HEK293 (cell line): ENCODE results near the gene LGALS3BP.

Experiments
- CTCF ChIA-PET: fragments of 350-600 bp; formaldehyde crosslinking; extraction: SDS; loops from one replicate; lab custom pipeline; 2021; ENCODE audit warnings: antibody characterized with exemption; lab: Yijun Ruan, JAX
- POLR2A ChIA-PET: fragments of 300-600 bp; formaldehyde crosslinking; extraction: SDS; loops from one replicate; lab custom pipeline; 2020; ENCODE audit warnings: antibody characterized with exemption, inconsistent platforms; lab: Yijun Ruan, JAX
- H3K27ac ChIP-seq: fragments of 200-500 bp; sonication (Bioruptor generic); 2 replicates; pipeline ENCODE4 v1.5.1; 2014; ENCODE audit warnings: low read depth, low read length, control low read depth, inconsistent platforms; ENCODE audit errors: extremely low read depth
- H3K36me3 ChIP-seq, 2 experiments: fragments of 200-500 bp in 1 of 2; sonication (Bioruptor generic) in 1 of 2; 1 replicate in 1 of 2; 2 replicates in 1 of 2; pipeline ENCODE4 v1.5.1; 2014 to 2017; ENCODE audit warnings: inconsistent platforms in 2 of 2, low read length in 2 of 2; ENCODE audit not compliant: control insufficient read depth in 2 of 2, insufficient read depth in 1 of 2
- H3K4me1 ChIP-seq: fragments of 200-500 bp; sonication (Bioruptor generic); 2 replicates; pipeline ENCODE4 v1.5.1; 2014; ENCODE audit warnings: mild to moderate bottlenecking, low read length, inconsistent platforms; ENCODE audit not compliant: control insufficient read depth, insufficient read depth
- H3K4me3 ChIP-seq: 2 replicates; pipeline ENCODE4 v1.5.1; 2011; ENCODE audit warnings: low read depth, mild to moderate bottlenecking, control low read depth, low read length, moderate library complexity
- H3K9me3 ChIP-seq: fragments of 200-500 bp; sonication (Bioruptor generic); 2 replicates; pipeline ENCODE4 v1.5.1; 2014; ENCODE audit warnings: low read depth, low read length, inconsistent platforms; ENCODE audit not compliant: control insufficient read depth, insufficient read depth
- GLI2 ChIP-seq: fragments of 450-650 bp; formaldehyde crosslinking; IDR thresholded peaks from 2 replicates; pipeline ENCODE4; 2017; ENCODE audit warnings: missing biosample characterization, missing genetic modification characterization, low read depth, borderline replicate concordance
- GLIS1 ChIP-seq: fragments of 450-650 bp; formaldehyde crosslinking; IDR thresholded peaks from 2 replicates; pipeline ENCODE4 v1.5.1; 2016; ENCODE audit warnings: missing biosample characterization, missing genetic modification characterization
- GLIS2 ChIP-seq: fragments of 450-650 bp; formaldehyde crosslinking; IDR thresholded peaks from 2 replicates; pipeline ENCODE4 v1.5.1; 2016; ENCODE audit warnings: missing biosample characterization, missing genetic modification characterization
- TCF7L2 ChIP-seq: IDR thresholded peaks from 2 replicates; pipeline ENCODE4 v1.6.1; 2011; ENCODE audit warnings: low read depth, mild to moderate bottlenecking, inconsistent platforms, low read length, moderate library complexity, borderline replicate concordance
- ZBTB20 ChIP-seq: fragments of 450-650 bp; formaldehyde crosslinking; IDR thresholded peaks from 2 replicates; pipeline ENCODE4 v1.5.1; 2016; ENCODE audit warnings: missing biosample characterization, missing genetic modification characterization
- ZEB2 ChIP-seq: fragments of 450-650 bp; formaldehyde crosslinking; IDR thresholded peaks from 2 replicates; pipeline ENCODE4 v1.5.1; 2016; ENCODE audit warnings: missing biosample characterization, missing genetic modification characterization
- ZFHX2 ChIP-seq: fragments of 450-650 bp; formaldehyde crosslinking; conservative IDR thresholded peaks from 2 replicates; pipeline ENCODE4 v1.5.1; 2016; ENCODE audit warnings: missing biosample characterization, missing genetic modification characterization
- ZNF155 ChIP-seq: fragments of 450-650 bp; formaldehyde crosslinking; IDR thresholded peaks from 2 replicates; pipeline ENCODE4 v1.5.1; 2016; ENCODE audit warnings: missing biosample characterization, missing genetic modification characterization
- ZNF37A ChIP-seq: fragments of 450-650 bp; IDR thresholded peaks from 2 replicates; pipeline ENCODE4 v1.5.1; 2018; ENCODE audit warnings: missing biosample characterization, missing genetic modification characterization
- ZNF423 ChIP-seq: fragments of 450-650 bp; formaldehyde crosslinking; IDR thresholded peaks from 2 replicates; pipeline ENCODE4 v1.5.1; 2016; ENCODE audit warnings: missing biosample characterization, missing genetic modification characterization
- ZNF76 ChIP-seq: fragments of 450-650 bp; formaldehyde crosslinking; IDR thresholded peaks from 2 replicates; pipeline ENCODE4; 2016; ENCODE audit warnings: low read depth, missing biosample characterization, missing genetic modification characterization, borderline replicate concordance
- ZNF792 ChIP-seq: fragments of 450-650 bp; formaldehyde crosslinking; IDR thresholded peaks from 2 replicates; pipeline ENCODE4 v1.5.1; 2016; ENCODE audit warnings: missing biosample characterization, missing genetic modification characterization
- TF ChIP-seq, protein P1 (sequence below): fragments of 450-650 bp; formaldehyde crosslinking; IDR thresholded peaks from 2 replicates; pipeline ENCODE4 v1.5.1; 2016; ENCODE audit warnings: missing biosample characterization, missing genetic modification characterization
- TF ChIP-seq, protein P2 (sequence below): fragments of 450-650 bp; formaldehyde crosslinking; IDR thresholded peaks from 2 replicates; pipeline ENCODE4 v1.5.1; 2016; ENCODE audit warnings: missing biosample characterization, missing genetic modification characterization
- TF ChIP-seq, protein P3 (sequence below): fragments of 450-650 bp; formaldehyde crosslinking; IDR thresholded peaks from 2 replicates; pipeline ENCODE4 v1.5.1; 2016; ENCODE audit warnings: missing biosample characterization, missing genetic modification characterization
- TF ChIP-seq, protein P4 (sequence below): fragments of 450-650 bp; formaldehyde crosslinking; IDR thresholded peaks from 2 replicates; pipeline ENCODE4 v1.5.1; 2016; ENCODE audit warnings: missing biosample characterization, missing genetic modification characterization
- TF ChIP-seq, protein P5 (sequence below): fragments of 450-650 bp; formaldehyde crosslinking; IDR thresholded peaks from 2 replicates; pipeline ENCODE4 v1.5.1; 2017; ENCODE audit warnings: missing biosample characterization, missing genetic modification characterization
- TF ChIP-seq, protein P6 (sequence below): fragments of 450-650 bp; formaldehyde crosslinking; IDR thresholded peaks from 2 replicates; pipeline ENCODE4 v1.5.1; 2016; ENCODE audit warnings: missing biosample characterization, missing genetic modification characterization

LGALS3BP gene

GRCh38 chr17:79010304-79010646 lies 30.6 kb upstream of the LGALS3BP start:
- Histone ChIP-seq H3K27ac (peak overlapping the region; percentile 72; the same call in 1 of the 2 replicates), H3K4me3 (peak overlapping the region; percentile 93; the same call in 1 of the 2 replicates), H3K9me3 (no peaks in the 10 kb centered on the region), H3K4me1 (peaks cover 15% of the 10 kb centered on the region), H3K36me3 (peaks cover 0 to 23% of the 10 kb centered on the region in 2 experiments; a peak in 1 of 3 replicates)
- ChIA-PET CTCF (interaction anchor here (1.0 kb wide), 1 partner anchor 23 kb away, joined by 4 read pairs; no protein-coding TSS in a partner anchor), POLR2A (interaction anchor here (0.5 to 1.0 kb wide), 14 partner anchors 10 to 696 kb away, joined by 3 to 19 read pairs (median 4); partner anchors contain the start of genes LGALS3BP and USP36)
- TF ChIP-seq ZBTB20 (tag by site-specific recombination), result no peak
- TF ChIP-seq, protein P1, sequence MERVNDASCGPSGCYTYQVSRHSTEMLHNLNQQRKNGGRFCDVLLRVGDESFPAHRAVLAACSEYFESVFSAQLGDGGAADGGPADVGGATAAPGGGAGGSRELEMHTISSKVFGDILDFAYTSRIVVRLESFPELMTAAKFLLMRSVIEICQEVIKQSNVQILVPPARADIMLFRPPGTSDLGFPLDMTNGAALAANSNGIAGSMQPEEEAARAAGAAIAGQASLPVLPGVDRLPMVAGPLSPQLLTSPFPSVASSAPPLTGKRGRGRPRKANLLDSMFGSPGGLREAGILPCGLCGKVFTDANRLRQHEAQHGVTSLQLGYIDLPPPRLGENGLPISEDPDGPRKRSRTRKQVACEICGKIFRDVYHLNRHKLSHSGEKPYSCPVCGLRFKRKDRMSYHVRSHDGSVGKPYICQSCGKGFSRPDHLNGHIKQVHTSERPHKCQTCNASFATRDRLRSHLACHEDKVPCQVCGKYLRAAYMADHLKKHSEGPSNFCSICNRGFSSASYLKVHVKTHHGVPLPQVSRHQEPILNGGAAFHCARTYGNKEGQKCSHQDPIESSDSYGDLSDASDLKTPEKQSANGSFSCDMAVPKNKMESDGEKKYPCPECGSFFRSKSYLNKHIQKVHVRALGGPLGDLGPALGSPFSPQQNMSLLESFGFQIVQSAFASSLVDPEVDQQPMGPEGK (tag by site-specific recombination), result no peak
- 0 out of 2 replicates have a peak, but pooled peaks have one; percentile 0 for TF ChIP-seq GLIS1
- no peak for TF ChIP-seq ZNF37A
- no peak for TF ChIP-seq TCF7L2
- no peak for TF ChIP-seq ZNF155 (tag by site-specific recombination)

- peaks cover 0 to 23% of the 10 kb centered on the region in 2 experiments; a peak in 1 of 3 replicates for H3K36me3 ChIP-seq
- peak within 1 kb of the TSS; percentile 93 for H3K4me3 ChIP-seq
- H3K9me3 ChIP-seq, result no peaks in the 10 kb centered on the region
- H3K27ac ChIP-seq, result peak within 1 kb of the TSS; percentile 72
- ChIA-PET CTCF (interaction anchor here (0.7 to 1.0 kb wide), 2 partner anchors 23 to 177 kb away, joined by 3 to 4 read pairs; no protein-coding TSS in a partner anchor), POLR2A (interaction anchor here (0.5 to 1.0 kb wide), 15 partner anchors 11 to 695 kb away, joined by 3 to 19 read pairs (median 4); partner anchors contain the start of genes LGALS3BP and USP36)
- H3K4me1 ChIP-seq, result peaks cover 17% of the 10 kb centered on the region
- TF ChIP-seq, protein P2, sequence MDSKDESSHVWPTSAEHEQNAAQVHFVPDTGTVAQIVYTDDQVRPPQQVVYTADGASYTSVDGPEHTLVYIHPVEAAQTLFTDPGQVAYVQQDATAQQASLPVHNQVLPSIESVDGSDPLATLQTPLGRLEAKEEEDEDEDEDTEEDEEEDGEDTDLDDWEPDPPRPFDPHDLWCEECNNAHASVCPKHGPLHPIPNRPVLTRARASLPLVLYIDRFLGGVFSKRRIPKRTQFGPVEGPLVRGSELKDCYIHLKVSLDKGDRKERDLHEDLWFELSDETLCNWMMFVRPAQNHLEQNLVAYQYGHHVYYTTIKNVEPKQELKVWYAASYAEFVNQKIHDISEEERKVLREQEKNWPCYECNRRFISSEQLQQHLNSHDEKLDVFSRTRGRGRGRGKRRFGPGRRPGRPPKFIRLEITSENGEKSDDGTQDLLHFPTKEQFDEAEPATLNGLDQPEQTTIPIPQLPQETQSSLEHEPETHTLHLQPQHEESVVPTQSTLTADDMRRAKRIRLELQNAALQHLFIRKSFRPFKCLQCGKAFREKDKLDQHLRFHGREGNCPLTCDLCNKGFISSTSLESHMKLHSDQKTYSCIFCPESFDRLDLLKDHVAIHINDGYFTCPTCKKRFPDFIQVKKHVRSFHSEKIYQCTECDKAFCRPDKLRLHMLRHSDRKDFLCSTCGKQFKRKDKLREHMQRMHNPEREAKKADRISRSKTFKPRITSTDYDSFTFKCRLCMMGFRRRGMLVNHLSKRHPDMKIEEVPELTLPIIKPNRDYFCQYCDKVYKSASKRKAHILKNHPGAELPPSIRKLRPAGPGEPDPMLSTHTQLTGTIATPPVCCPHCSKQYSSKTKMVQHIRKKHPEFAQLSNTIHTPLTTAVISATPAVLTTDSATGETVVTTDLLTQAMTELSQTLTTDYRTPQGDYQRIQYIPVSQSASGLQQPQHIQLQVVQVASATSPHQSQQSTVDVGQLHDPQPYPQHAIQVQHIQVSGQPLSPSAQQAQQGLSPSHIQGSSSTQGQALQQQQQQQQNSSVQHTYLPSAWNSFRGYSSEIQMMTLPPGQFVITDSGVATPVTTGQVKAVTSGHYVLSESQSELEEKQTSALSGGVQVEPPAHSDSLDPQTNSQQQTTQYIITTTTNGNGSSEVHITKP (tag by site-specific recombination), result 0 out of 2 replicates have a peak, but pooled peaks have one; percentile 17
- TF ChIP-seq GLIS2 (tag by site-specific recombination), result peak; percentile 44; the same call in 1 of the 2 replicates
- TF ChIP-seq, protein P3, sequence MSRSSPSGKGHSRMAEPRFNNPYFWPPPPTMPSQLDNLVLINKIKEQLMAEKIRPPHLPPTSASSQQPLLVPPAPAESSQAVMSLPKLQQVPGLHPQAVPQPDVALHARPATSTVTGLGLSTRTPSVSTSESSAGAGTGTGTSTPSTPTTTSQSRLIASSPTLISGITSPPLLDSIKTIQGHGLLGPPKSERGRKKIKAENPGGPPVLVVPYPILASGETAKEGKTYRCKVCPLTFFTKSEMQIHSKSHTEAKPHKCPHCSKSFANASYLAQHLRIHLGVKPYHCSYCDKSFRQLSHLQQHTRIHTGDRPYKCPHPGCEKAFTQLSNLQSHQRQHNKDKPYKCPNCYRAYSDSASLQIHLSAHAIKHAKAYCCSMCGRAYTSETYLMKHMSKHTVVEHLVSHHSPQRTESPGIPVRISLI (tag by site-specific recombination), result peak; percentile 100
- TF ChIP-seq ZNF76 (tag by site-specific recombination), result peak; percentile 98
- TF ChIP-seq, protein P4, sequence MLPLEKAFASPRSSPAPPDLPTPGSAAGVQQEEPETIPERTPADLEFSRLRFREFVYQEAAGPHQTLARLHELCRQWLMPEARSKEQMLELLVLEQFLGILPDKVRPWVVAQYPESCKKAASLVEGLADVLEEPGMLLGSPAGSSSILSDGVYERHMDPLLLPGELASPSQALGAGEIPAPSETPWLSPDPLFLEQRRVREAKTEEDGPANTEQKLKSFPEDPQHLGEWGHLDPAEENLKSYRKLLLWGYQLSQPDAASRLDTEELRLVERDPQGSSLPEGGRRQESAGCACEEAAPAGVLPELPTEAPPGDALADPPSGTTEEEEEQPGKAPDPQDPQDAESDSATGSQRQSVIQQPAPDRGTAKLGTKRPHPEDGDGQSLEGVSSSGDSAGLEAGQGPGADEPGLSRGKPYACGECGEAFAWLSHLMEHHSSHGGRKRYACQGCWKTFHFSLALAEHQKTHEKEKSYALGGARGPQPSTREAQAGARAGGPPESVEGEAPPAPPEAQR (tag by site-specific recombination), result no peak
- TF ChIP-seq ZNF423 (tag by site-specific recombination), result no peak
- TF ChIP-seq, protein P1 (tag by site-specific recombination), result peak; percentile 49; the same call in 1 of the 2 replicates
- TF ChIP-seq ZEB2 (tag by site-specific recombination), result peak; percentile 34; the same call in 1 of the 2 replicates
- TF ChIP-seq ZFHX2, result peak; percentile 29; the same call in 1 of the 2 replicates
- TF ChIP-seq, protein P5, sequence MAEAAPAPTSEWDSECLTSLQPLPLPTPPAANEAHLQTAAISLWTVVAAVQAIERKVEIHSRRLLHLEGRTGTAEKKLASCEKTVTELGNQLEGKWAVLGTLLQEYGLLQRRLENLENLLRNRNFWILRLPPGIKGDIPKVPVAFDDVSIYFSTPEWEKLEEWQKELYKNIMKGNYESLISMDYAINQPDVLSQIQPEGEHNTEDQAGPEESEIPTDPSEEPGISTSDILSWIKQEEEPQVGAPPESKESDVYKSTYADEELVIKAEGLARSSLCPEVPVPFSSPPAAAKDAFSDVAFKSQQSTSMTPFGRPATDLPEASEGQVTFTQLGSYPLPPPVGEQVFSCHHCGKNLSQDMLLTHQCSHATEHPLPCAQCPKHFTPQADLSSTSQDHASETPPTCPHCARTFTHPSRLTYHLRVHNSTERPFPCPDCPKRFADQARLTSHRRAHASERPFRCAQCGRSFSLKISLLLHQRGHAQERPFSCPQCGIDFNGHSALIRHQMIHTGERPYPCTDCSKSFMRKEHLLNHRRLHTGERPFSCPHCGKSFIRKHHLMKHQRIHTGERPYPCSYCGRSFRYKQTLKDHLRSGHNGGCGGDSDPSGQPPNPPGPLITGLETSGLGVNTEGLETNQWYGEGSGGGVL (tag by site-specific recombination), result no peak
- TF ChIP-seq ZNF792 (tag by site-specific recombination), result 0 out of 2 replicates have a peak, but pooled peaks have one; percentile 30
- TF ChIP-seq GLI2 (tag by site-specific recombination), result no peak
- TF ChIP-seq, protein P6, sequence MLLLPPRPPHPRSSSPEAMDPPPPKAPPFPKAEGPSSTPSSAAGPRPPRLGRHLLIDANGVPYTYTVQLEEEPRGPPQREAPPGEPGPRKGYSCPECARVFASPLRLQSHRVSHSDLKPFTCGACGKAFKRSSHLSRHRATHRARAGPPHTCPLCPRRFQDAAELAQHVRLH (tag by site-specific recombination), result 0 out of 2 replicates have a peak, but pooled peaks have one; percentile 16
These were observed 29.9 kb upstream of the LGALS3BP start, which contains the start of gene CANT1 for GRCh38 chr17:79009397-79010303. TSS of gene CANT1 (minus strand) at chr17:79009764. CDS start at chr17:78997622, 12,142 bp downstream.
